IMR-90 (cell line): ENCODE results near the gene SERTAD4. TPM values are rescaled to one million over a fixed set of nuclear protein-coding genes. Genes with fewer than 3 reads are reported as not detected.

Experiments
- ATAC-seq: fragments of 200-7000 bp; cut with Tn5 transposase; 2 replicates; pipeline ENCODE4 v1.9.1; 2020; ENCODE audit warnings: low read depth, mild to moderate bottlenecking, moderate library complexity
- BruUV-seq: library from RNA; stranded (reverse); fragments of 400-500 nt; replicated peaks from 2 replicates; lab custom pipeline; 2021; lab: Mats Ljungman, UMichigan
- CTCF ChIA-PET: fragments of 300-600 bp; formaldehyde crosslinking; extraction: SDS; loops from one replicate; lab custom pipeline; 2021; ENCODE audit warnings: antibody characterized with exemption; lab: Yijun Ruan, JAX
- POLR2A ChIA-PET: fragments of 300-600 bp; sonication (Branson Sonifier 250); formaldehyde crosslinking; loops from one replicate; lab custom pipeline; 2022; ENCODE audit warnings: antibody characterized with exemption; ENCODE audit not compliant: unreplicated experiment; lab: Charles Lee
- DNase-seq: peaks from one replicate; pipeline ENCODE4 v3.0.0; 2013
- H2AFZ ChIP-seq: replicated peaks from 2 replicates; pipeline ENCODE3; 2013; ENCODE audit warnings: low read length, mild to moderate bottlenecking; ENCODE audit not compliant: poor library complexity
- H2AK5ac ChIP-seq: 2 replicates; pipeline ENCODE4 v1.6.1; 2013; ENCODE audit warnings: low read depth, low read length, inconsistent platforms
- H2AK9ac ChIP-seq: replicated peaks from 2 replicates; pipeline ENCODE3; 2013; ENCODE audit warnings: mild to moderate bottlenecking, low read depth, low read length, moderate library complexity; ENCODE audit not compliant: poor library complexity
- H2BK120ac ChIP-seq: 2 replicates; pipeline ENCODE4 v1.6.1; 2013; ENCODE audit warnings: low read depth, low read length, inconsistent platforms
- H2BK15ac ChIP-seq: 3 replicates; pipeline ENCODE4 v1.6.1; 2013; ENCODE audit warnings: low read depth, low read length, inconsistent platforms
- H2BK20ac ChIP-seq: 2 replicates; pipeline ENCODE4 v1.6.1; 2013; ENCODE audit warnings: low read depth, mild to moderate bottlenecking, inconsistent platforms, low read length, moderate library complexity
- H2BK5ac ChIP-seq: 2 replicates; pipeline ENCODE4 v1.6.1; 2013; ENCODE audit warnings: mild to moderate bottlenecking, low read depth, low read length, inconsistent platforms; ENCODE audit not compliant: poor library complexity, severe bottlenecking
- H3K14ac ChIP-seq: replicated peaks from 2 replicates; pipeline ENCODE4 v1.6.1; 2013; ENCODE audit warnings: low read depth, low read length, inconsistent platforms
- H3K18ac ChIP-seq: 2 replicates; pipeline ENCODE4 v1.6.1; 2013; ENCODE audit warnings: low read depth, low read length, control low read depth
- H3K23ac ChIP-seq: 2 replicates; pipeline ENCODE4 v1.6.1; 2013; ENCODE audit warnings: low read depth, low read length, inconsistent platforms
- H3K27ac ChIP-seq: 2 replicates; pipeline ENCODE4 v1.5.1; 2013; ENCODE audit warnings: mild to moderate bottlenecking, control low read depth, low read length; ENCODE audit not compliant: insufficient read depth
- H3K27me3 ChIP-seq: 2 replicates; pipeline ENCODE4 v1.6.1; 2013; ENCODE audit warnings: low read length; ENCODE audit not compliant: control insufficient read depth, insufficient read depth
- H3K36me3 ChIP-seq: 2 replicates; pipeline ENCODE4 v1.6.1; 2013; ENCODE audit warnings: low read length, mixed read lengths; ENCODE audit not compliant: control insufficient read depth, insufficient read depth
- H3K4ac ChIP-seq: 2 replicates; pipeline ENCODE4 v1.6.1; 2013; ENCODE audit warnings: low read depth, low read length, inconsistent platforms
- H3K4me1 ChIP-seq: 2 replicates; pipeline ENCODE4 v1.6.1; 2013; ENCODE audit warnings: low read length, mixed read lengths; ENCODE audit not compliant: control insufficient read depth, insufficient read depth
- H3K4me2 ChIP-seq: 2 replicates; pipeline ENCODE4 v1.6.1; 2013; ENCODE audit warnings: low read depth, mild to moderate bottlenecking, control low read depth, low read length, moderate library complexity
- H3K4me3 ChIP-seq: 2 replicates; pipeline ENCODE4 v1.5.1; 2013; ENCODE audit warnings: low read depth, mild to moderate bottlenecking, control low read depth, low read length, moderate library complexity; ENCODE audit not compliant: insufficient read depth
- H3K56ac ChIP-seq: 2 replicates; pipeline ENCODE4 v1.6.1; 2013; ENCODE audit warnings: low read length, inconsistent platforms; ENCODE audit not compliant: insufficient read depth; ENCODE audit errors: extremely low read depth
- H3K79me1 ChIP-seq, 2 experiments: 2 replicates each; pipeline ENCODE4 v1.6.1; 2013; ENCODE audit warnings: low read length in 2 of 2, inconsistent platforms in 1 of 2, low read depth in 1 of 2
- H3K9ac ChIP-seq: 2 replicates; pipeline ENCODE4 v1.6.1; 2013; ENCODE audit warnings: low read depth, low read length, control low read depth
- H3K9me1 ChIP-seq: 2 replicates; pipeline ENCODE4 v1.6.1; 2013; ENCODE audit warnings: low read length, inconsistent platforms; ENCODE audit not compliant: insufficient read depth
- H3K9me3 ChIP-seq: 2 replicates; pipeline ENCODE4 v1.6.1; 2013; ENCODE audit warnings: low read length; ENCODE audit not compliant: control insufficient read depth, insufficient read depth
- H4K20me1 ChIP-seq: 2 replicates; pipeline ENCODE4 v1.6.1; 2013; ENCODE audit warnings: low read length, inconsistent platforms; ENCODE audit not compliant: insufficient read depth
- H4K5ac ChIP-seq: 2 replicates; pipeline ENCODE4 v1.6.1; 2013; ENCODE audit warnings: mild to moderate bottlenecking, low read depth, low read length, control low read depth
- H4K8ac ChIP-seq, 2 experiments: 2 replicates each; pipeline ENCODE4 v1.6.1; 2013; ENCODE audit warnings: low read depth in 2 of 2, low read length in 2 of 2, control low read depth in 1 of 2, inconsistent platforms in 1 of 2
- H4K91ac ChIP-seq: 2 replicates; pipeline ENCODE4 v1.6.1; 2013; ENCODE audit warnings: low read depth, low read length, inconsistent platforms; ENCODE audit not compliant: insufficient read depth
- CEBPB ChIP-seq: IDR thresholded peaks from 2 replicates; pipeline ENCODE4 v1.6.1; 2012; ENCODE audit warnings: low read depth, low read length, improper control_type of control experiment
- FOS ChIP-seq: fragments of 150-350 bp; IDR thresholded peaks from 2 replicates; pipeline ENCODE4 v1.6.1; 2016; ENCODE audit warnings: low read depth, low read length
- NFE2L2 ChIP-seq: fragments of 150-350 bp; IDR thresholded peaks from 2 replicates; pipeline ENCODE4 v1.6.1; 2016; ENCODE audit warnings: low read depth, mild to moderate bottlenecking, low read length
- RAD21 ChIP-seq: IDR thresholded peaks from 2 replicates; pipeline ENCODE4 v1.6.1; 2012; ENCODE audit warnings: low read length, improper control_type of control experiment
- RFX5 ChIP-seq: IDR thresholded peaks from 2 replicates; pipeline ENCODE4 v1.8.0; 2012; ENCODE audit warnings: low read depth, mild to moderate bottlenecking, low read length, moderate library complexity
- WGBS, 2 experiments: methylation state at CpG; one replicate each; pipeline versions ENCODE4 v1.1.5 to v1.1.7; 2013; ENCODE audit warnings: missing lambda C conversion rate in 2 of 2; ENCODE audit not compliant: insufficient read length in 1 of 2; ENCODE audit errors: extremely low coverage in 2 of 2; 5-methylcytosine and 5-hydroxymethylcytosine counted together
- dilution Hi-C: fragments of 300-500 bp; cut with HindIII; formaldehyde crosslinking; loops from one replicate; pipeline ENCODE4 v1.14.3; 2018; ENCODE audit warnings: low sequenced_read_pairs; ENCODE audit not compliant: unreplicated experiment
- in situ Hi-C: fragments of 300-500 bp; cut with MboI; formaldehyde crosslinking; loops from 3 replicates; pipeline ENCODE4 v1.14.3; 2019; ENCODE audit warnings: low sequenced_read_pairs, inconsistent platforms, mixed read lengths
- intact Hi-C: fragments of 100-400 bp; cut with micrococcal nuclease; formaldehyde crosslinking; loops from 2 replicates; pipeline ENCODE4 v1.10.0; 2022
- polyA plus RNA-seq, 3 experiments: library from polyadenylated mRNA; depleted of rRNA; stranded (reverse); fragments of >200 nt; gene quantifications; 2 replicates each; pipeline ENCODE4 v1.2.3, GENCODE V29; 2012; ENCODE audit warnings: low replicate concordance in 1 of 3
- total RNA-seq: library from RNA; depleted of rRNA; stranded (reverse); fragments of >200 nt; gene quantifications from 2 replicates; pipeline ENCODE4 v1.2.3, GENCODE V29; 2012

SERTAD4 gene
- total and polyA plus RNA-seq, 2 of the 4 experiments (the other 2 are of a cell fraction) = under 0.01 to 0.22 TPM

DNA sequence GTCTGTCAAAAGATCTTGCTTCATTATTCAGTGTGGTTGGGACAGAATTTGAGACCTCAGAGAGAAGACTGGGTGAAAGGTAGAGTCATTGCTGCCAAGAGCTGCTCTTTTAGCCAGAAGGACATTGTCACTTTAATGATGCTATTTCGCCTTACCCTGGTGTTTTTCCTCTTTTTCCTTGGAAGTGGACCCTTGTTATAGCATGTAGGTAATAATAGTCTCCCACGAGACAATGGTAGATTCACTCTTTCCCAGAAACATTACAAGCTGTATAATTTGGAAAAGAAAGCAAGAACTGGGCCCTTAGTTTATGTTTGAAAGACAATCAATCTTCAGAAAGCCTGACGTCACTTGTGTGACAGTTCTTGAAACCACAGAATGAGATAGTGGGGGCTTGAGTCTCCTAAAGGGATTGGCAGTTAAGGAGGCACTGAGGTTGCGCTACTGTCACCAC, 3.8 kb downstream of the SERTAD4 start:
- dilution Hi-C loops (no loop called here), intact Hi-C loops (no loop called here), in situ Hi-C loops (no loop called here)
- no TSS peak for BruUV-seq
- no peak for ATAC-seq
- Histone ChIP-seq H3K4me3 (no peak overlapping the region), H2AFZ (no peak overlapping the region), H2BK5ac (no peak overlapping the region), H3K4ac (no peak overlapping the region), H2BK120ac (peak overlapping the region; percentile 31), H3K27me3 (peaks cover 42% of the 10 kb centered on the region), H4K8ac (no peak overlapping the region), H3K56ac (no peak overlapping the region), H3K23ac (0 out of 2 replicates have a peak overlapping the region, but pooled peaks have one; percentile 16), H3K36me3 (no peaks in the 10 kb centered on the region), H4K5ac (no peak overlapping the region), H2AK5ac (peak overlapping the region; percentile 19; the same call in 1 of the 2 replicates), H4K91ac (no peak overlapping the region; the same call in 1 of the 2 replicates), H3K14ac (no peak overlapping the region), H4K20me1 (peaks cover 5% of the 10 kb centered on the region; the same call in 1 of the 2 replicates), H3K9me3 (no peaks in the 10 kb centered on the region), H3K18ac (no peak overlapping the region; the same call in 1 of the 2 replicates), H3K4me1 (peaks cover 10% of the 10 kb centered on the region), H2BK15ac (no peak overlapping the region), H3K27ac (no peak overlapping the region), H3K4me2 (peak overlapping the region; percentile 16; the same call in 1 of the 2 replicates), H2AK9ac (no peak overlapping the region), H3K79me1 (no peaks in the 10 kb centered on the region), H2BK20ac (peak overlapping the region; percentile 40; the same call in 1 of the 2 replicates), H3K9me1 (peaks cover 14% of the 10 kb centered on the region), H3K9ac (no peak overlapping the region)
- no CpG with 5 or more reads among the region's 4 CpGs for WGBS, 2 experiments
- ChIA-PET CTCF (no interaction called here), POLR2A (no interaction called here)
- TF ChIP-seq FOS (no peak), RAD21 (no peak), CEBPB (no peak), NFE2L2 (no peak), RFX5 (no peak)
- peak; percentile 37 for DNase-seq
